ENCODE results near the gene NFE2L2. TPM values are rescaled to one million over a fixed set of nuclear protein-coding genes. Genes with fewer than 3 reads are reported as not detected.
"Not testable (repeated sequence)": the region's sequence is repeated elsewhere in the genome, so short reads cannot be mapped to it uniquely, and the experiment has no call there.

NFE2L2 gene
- total RNA-seq, 5 donors from 2014 or later (not counting 1 experiment from before 2014, with no cell fraction given) = 54.3 to 77.0 (median 73.8) TPM

- H3K4me3 ChIP-seq (ENCODE audit: control insufficient read depth in 1 of 2, extremely low read depth in 1 of 2, low read length in 1 of 2) = no peak overlapping the region
- peak overlapping the region in 1 of 2 donors; percentile 39 for H3K27ac Mint-ChIP-seq
- H3K27me3 Mint-ChIP-seq = no peaks in the 10 kb centered on the region
- POLR2A ChIA-PET = interaction anchor here (0.6 to 2.2 kb wide), 15 partner anchors 8 to 1098 kb away, joined by 3 to 9 read pairs (median 4); no protein-coding TSS in a partner anchor
- H3K27me3 ChIP-seq (replicated peaks in 1 of 2; ENCODE audit: control insufficient read depth in 2 of 2, extremely low read depth in 1 of 2, insufficient read depth in 2 of 2, low read length in 1 of 2) = no peaks in the 10 kb centered on the region
- no CpG with 5 or more reads among the region's 2 CpGs for WGBS (ENCODE audit: insufficient coverage)
- H3K4me1 ChIP-seq (ENCODE audit: control insufficient read depth in 1 of 2, extremely low read depth in 1 of 2, insufficient read depth in 2 of 2, low read length in 2 of 2) = peaks cover 0 to 4% of the 10 kb centered on the region in 2 experiments
- no peak overlapping the region for H3K4me3 Mint-ChIP-seq
- ATAC-seq (replicated peaks in 1 of 4) (no peak), DNase-seq (no peak)
- CTCF ChIA-PET = interaction anchor here (0.5 to 1.4 kb wide), 5 partner anchors 9 to 105 kb away, joined by 3 to 4 read pairs (median 3); no protein-coding TSS in a partner anchor
- no peaks in the 10 kb centered on the region for H3K9me3 ChIP-seq
- H3K4me1 Mint-ChIP-seq = peaks cover 48 to 51% (median 50%) of the 10 kb centered on the region in 3 donors
- no peak overlapping the region for H3K27ac ChIP-seq (ENCODE audit: low read length)
- H3K36me3 ChIP-seq (ENCODE audit: control insufficient read depth in 2 of 2, extremely low read depth in 1 of 2, insufficient read depth in 1 of 2, low read length in 1 of 2) = peaks cover 0 to 31% of the 10 kb centered on the region in 2 donors
- H3K36me3 Mint-ChIP-seq = peaks cover 48% of the 10 kb centered on the region
- no peaks in the 10 kb centered on the region for H3K9me3 Mint-ChIP-seq
These were observed 38.6 kb downstream of the NFE2L2 start for GRCh38 chr2:177225965-177226360.

GRCh38 chr2:177223436-177223835 lies 41.1 kb downstream of the NFE2L2 start:
- H3K4me3 Mint-ChIP-seq; CTCF ChIA-PET; H3K9me3 Mint-ChIP-seq; H3K27me3 Mint-ChIP-seq; H3K27ac ChIP-seq (ENCODE audit: low read length); H3K4me1 ChIP-seq (ENCODE audit: control insufficient read depth in 1 of 2, extremely low read depth in 1 of 2, insufficient read depth in 2 of 2, low read length in 2 of 2); H3K27me3 ChIP-seq (replicated peaks in 1 of 2; ENCODE audit: control insufficient read depth in 2 of 2, extremely low read depth in 1 of 2, insufficient read depth in 2 of 2, low read length in 1 of 2); ATAC-seq (replicated peaks in 1 of 4); H3K4me3 ChIP-seq (ENCODE audit: control insufficient read depth in 1 of 2, extremely low read depth in 1 of 2, low read length in 1 of 2); DNase-seq; H3K27ac Mint-ChIP-seq; H3K9me3 ChIP-seq: not testable (repeated sequence)
- POLR2A ChIA-PET = interaction anchor here in 1 of 2 donors (0.7 to 1.2 kb wide), 2 partner anchors 10 to 26 kb away, joined by 3 read pairs; no protein-coding TSS in a partner anchor
- peaks cover 0 to 36% of the 10 kb centered on the region in 2 donors for H3K36me3 ChIP-seq (ENCODE audit: control insufficient read depth in 2 of 2, extremely low read depth in 1 of 2, insufficient read depth in 1 of 2, low read length in 1 of 2)
- H3K4me1 Mint-ChIP-seq = peaks cover 49 to 56% (median 52%) of the 10 kb centered on the region in 3 donors
- peaks cover 47% of the 10 kb centered on the region for H3K36me3 Mint-ChIP-seq

GRCh38 chr2:177221970-177222369 lies 42.6 kb downstream of the NFE2L2 start:
- ATAC-seq (replicated peaks in 1 of 4) = no peak
- Histone ChIP-seq H3K4me3 (ENCODE audit: control insufficient read depth in 1 of 2, extremely low read depth in 1 of 2, low read length in 1 of 2) (no peak overlapping the region), H3K36me3 (ENCODE audit: control insufficient read depth in 2 of 2, extremely low read depth in 1 of 2, insufficient read depth in 1 of 2, low read length in 1 of 2) (peaks cover 3 to 51% of the 10 kb centered on the region in 2 donors), H3K27me3 (replicated peaks in 1 of 2; ENCODE audit: control insufficient read depth in 2 of 2, extremely low read depth in 1 of 2, insufficient read depth in 2 of 2, low read length in 1 of 2) (no peaks in the 10 kb centered on the region), H3K9me3 (no peaks in the 10 kb centered on the region), H3K27ac (ENCODE audit: low read length) (no peak overlapping the region), H3K4me1 (ENCODE audit: control insufficient read depth in 1 of 2, extremely low read depth in 1 of 2, insufficient read depth in 2 of 2, low read length in 2 of 2) (peaks cover 5 to 12% of the 10 kb centered on the region in 2 experiments)
- H3K4me1 Mint-ChIP-seq = peaks cover 52 to 59% (median 58%) of the 10 kb centered on the region in 3 donors
- no peaks in the 10 kb centered on the region for H3K9me3 Mint-ChIP-seq
- peak overlapping the region; percentile 31 to 61 for H3K27ac Mint-ChIP-seq
- DNase-seq = no peak
- no peak overlapping the region for H3K4me3 Mint-ChIP-seq
- POLR2A ChIA-PET = interaction anchor here (0.5 to 1.6 kb wide), 6 partner anchors 8 to 292 kb away, joined by 3 to 6 read pairs (median 4); no protein-coding TSS in a partner anchor
- no peaks in the 10 kb centered on the region for H3K27me3 Mint-ChIP-seq
- CTCF ChIA-PET = interaction anchor here in 1 of 2 donors (0.9 to 1.5 kb wide), 3 partner anchors 11 to 56 kb away, joined by 3 to 4 read pairs (median 3); no protein-coding TSS in a partner anchor
- peaks cover 53% of the 10 kb centered on the region for H3K36me3 Mint-ChIP-seq
- WGBS (ENCODE audit: insufficient coverage) = 80% methylated on average over 1 of the region's 3 CpGs

GRCh38 chr2:177221534-177221933 lies 43.0 kb downstream of the NFE2L2 start:
- peak overlapping the region in 1 of 2 donors; percentile 37 for H3K27ac Mint-ChIP-seq
- 100% methylated on average over 1 of the region's 3 CpGs for WGBS (ENCODE audit: insufficient coverage)
- ChIA-PET POLR2A (interaction anchor here (0.5 to 1.6 kb wide), 9 partner anchors 8 to 292 kb away, joined by 3 to 6 read pairs (median 5); no protein-coding TSS in a partner anchor), CTCF (interaction anchor here in 1 of 2 donors (0.6 to 1.5 kb wide), 5 partner anchors 12 to 114 kb away, joined by 3 to 4 read pairs (median 3); no protein-coding TSS in a partner anchor)
- ATAC-seq (replicated peaks in 1 of 4) (no peak), DNase-seq (no peak)
- Histone ChIP-seq H3K27ac (ENCODE audit: low read length) (no peak overlapping the region), H3K27me3 (replicated peaks in 1 of 2; ENCODE audit: control insufficient read depth in 2 of 2, extremely low read depth in 1 of 2, insufficient read depth in 2 of 2, low read length in 1 of 2) (no peaks in the 10 kb centered on the region), H3K4me3 (ENCODE audit: control insufficient read depth in 1 of 2, extremely low read depth in 1 of 2, low read length in 1 of 2) (no peak overlapping the region), H3K9me3 (no peaks in the 10 kb centered on the region), H3K4me1 (ENCODE audit: control insufficient read depth in 1 of 2, extremely low read depth in 1 of 2, insufficient read depth in 2 of 2, low read length in 2 of 2) (peaks cover 5 to 14% of the 10 kb centered on the region in 2 experiments), H3K36me3 (ENCODE audit: control insufficient read depth in 2 of 2, extremely low read depth in 1 of 2, insufficient read depth in 1 of 2, low read length in 1 of 2) (peaks cover 3 to 55% of the 10 kb centered on the region in 2 donors)
- H3K27me3 Mint-ChIP-seq = no peaks in the 10 kb centered on the region
- no peaks in the 10 kb centered on the region for H3K9me3 Mint-ChIP-seq
- no peak overlapping the region for H3K4me3 Mint-ChIP-seq
- H3K4me1 Mint-ChIP-seq = peaks cover 57 to 62% (median 60%) of the 10 kb centered on the region in 3 donors
- peaks cover 57% of the 10 kb centered on the region for H3K36me3 Mint-ChIP-seq

- H3K9me3 ChIP-seq; CTCF ChIA-PET; H3K27ac ChIP-seq (ENCODE audit: low read length); H3K27me3 ChIP-seq (replicated peaks in 1 of 2; ENCODE audit: control insufficient read depth in 2 of 2, extremely low read depth in 1 of 2, insufficient read depth in 2 of 2, low read length in 1 of 2); ATAC-seq (replicated peaks in 1 of 4); DNase-seq; H3K4me3 ChIP-seq (ENCODE audit: control insufficient read depth in 1 of 2, extremely low read depth in 1 of 2, low read length in 1 of 2); H3K27ac Mint-ChIP-seq; H3K9me3 Mint-ChIP-seq; H3K4me3 Mint-ChIP-seq; H3K27me3 Mint-ChIP-seq: not testable (repeated sequence)
- Mint-ChIP-seq H3K36me3 (peaks cover 66% of the 10 kb centered on the region), H3K4me1 (peaks cover 70 to 72% (median 71%) of the 10 kb centered on the region in 3 donors)
- POLR2A ChIA-PET = interaction anchor here in 1 of 2 donors (2.9 kb wide), 1 partner anchor 9 kb away, joined by 8 read pairs; no protein-coding TSS in a partner anchor
- Histone ChIP-seq H3K36me3 (ENCODE audit: control insufficient read depth in 2 of 2, extremely low read depth in 1 of 2, insufficient read depth in 1 of 2, low read length in 1 of 2) (peaks cover 3 to 71% of the 10 kb centered on the region in 2 donors), H3K4me1 (ENCODE audit: control insufficient read depth in 1 of 2, extremely low read depth in 1 of 2, insufficient read depth in 2 of 2, low read length in 2 of 2) (peaks cover 8 to 22% of the 10 kb centered on the region in 2 experiments)
- no CpG with 5 or more reads among the region's 2 CpGs for WGBS (ENCODE audit: insufficient coverage)
These were observed 44.7 kb downstream of the NFE2L2 start for GRCh38 chr2:177219787-177220186.

GRCh38 chr2:177217247-177217843 lies 47.2 kb downstream of the NFE2L2 start:
- ATAC-seq (replicated peaks in 1 of 4) (no peak), DNase-seq (no peak)
- Mint-ChIP-seq H3K36me3 (peaks cover 65% of the 10 kb centered on the region), H3K27ac (peak overlapping the region; percentile 6 to 61), H3K9me3 (no peaks in the 10 kb centered on the region), H3K4me3 (no peak overlapping the region), H3K27me3 (no peaks in the 10 kb centered on the region), H3K4me1 (peaks cover 72 to 75% (median 75%) of the 10 kb centered on the region in 3 donors)
- H3K9me3 ChIP-seq = no peaks in the 10 kb centered on the region
- H3K4me3 ChIP-seq (ENCODE audit: control insufficient read depth in 1 of 2, extremely low read depth in 1 of 2, low read length in 1 of 2) = no peak overlapping the region
- peaks cover 3 to 65% of the 10 kb centered on the region in 2 donors for H3K36me3 ChIP-seq (ENCODE audit: control insufficient read depth in 2 of 2, extremely low read depth in 1 of 2, insufficient read depth in 1 of 2, low read length in 1 of 2)
- 78% methylated on average over 2 of the region's 5 CpGs for WGBS (ENCODE audit: insufficient coverage)
- ChIA-PET POLR2A (interaction anchor here (0.6 to 2.9 kb wide), 4 partner anchors 8 to 22 kb away, joined by 3 to 8 read pairs (median 6); no protein-coding TSS in a partner anchor), CTCF (interaction anchor here (1.0 to 2.5 kb wide), 3 partner anchors 8 to 52 kb away, joined by 3 to 10 read pairs (median 6); no protein-coding TSS in a partner anchor)
- H3K27me3 ChIP-seq (replicated peaks in 1 of 2; ENCODE audit: control insufficient read depth in 2 of 2, extremely low read depth in 1 of 2, insufficient read depth in 2 of 2, low read length in 1 of 2) = no peaks in the 10 kb centered on the region
- H3K27ac ChIP-seq (ENCODE audit: low read length) = peak overlapping the region; percentile 25
- peaks cover 19 to 28% of the 10 kb centered on the region in 2 experiments for H3K4me1 ChIP-seq (ENCODE audit: control insufficient read depth in 1 of 2, extremely low read depth in 1 of 2, insufficient read depth in 2 of 2, low read length in 2 of 2)
